GM12878 (cell line): ENCODE results near the gene IGSF6. TPM values are rescaled to one million over a fixed set of nuclear protein-coding genes. Genes with fewer than 3 reads are reported as not detected.

Source experiments
- ATAC-seq: fragments of 200-7000 bp; cut with Tn5 transposase; 3 replicates; pipeline ENCODE4 v1.9.1; 2020; ENCODE audit warnings: mild to moderate bottlenecking, moderate library complexity
- BruUV-seq: library from RNA; stranded (reverse); fragments of 400-500 nt; replicated peaks from 2 replicates; lab custom pipeline; 2021; lab: Mats Ljungman, UMichigan
- CTCF ChIA-PET: fragments of 300-600 bp; sonication (Branson Sonifier 250); formaldehyde crosslinking; extraction: SDS; loops from one replicate; lab custom pipeline; 2021; ENCODE audit warnings: inconsistent platforms; lab: Yijun Ruan, JAX
- POLR2A ChIA-PET: fragments of 350-600 bp; formaldehyde crosslinking; extraction: SDS; loops from one replicate; lab custom pipeline; 2021; ENCODE audit warnings: inconsistent platforms; lab: Charles Lee
- RAD21 ChIA-PET: fragments of 300-600 bp; sonication (Branson Sonifier 250); formaldehyde crosslinking; loops from one replicate; lab custom pipeline; 2023; ENCODE audit warnings: antibody characterized with exemption; ENCODE audit not compliant: unreplicated experiment; lab: Charles Lee
- SMC1A ChIA-PET: fragments of 300-600 bp; sonication (Branson Sonifier 250); formaldehyde crosslinking; loops from one replicate; lab custom pipeline; 2023; ENCODE audit not compliant: unreplicated experiment, uncharacterized antibody; lab: Charles Lee
- DNase-seq: peaks from one replicate; pipeline ENCODE4 v3.0.0-alpha.2; 2011; ENCODE audit warnings: low read depth, low spot score
- FAIRE-seq: peaks from 3 replicates; lab custom pipeline; 2011; peaks lifted over from hg19 to GRCh38; lab: Jason Lieb, UNC
- H2AFZ ChIP-seq: 2 replicates; pipeline ENCODE4 v1.6.0; 2011; ENCODE audit warnings: low read depth, low read length, control low read depth; ENCODE audit not compliant: control insufficient read depth
- H3K27ac ChIP-seq: 2 replicates; pipeline ENCODE4 v1.5.1; 2011; ENCODE audit warnings: control low read depth; ENCODE audit not compliant: control insufficient read depth, insufficient read depth
- H3K27me3 ChIP-seq, 2 experiments: replicated peaks in 1 of 2; 2 replicates each; pipeline versions ENCODE4 v1.6.0 to v1.6.1; 2011; ENCODE audit warnings: low read length in 1 of 2; ENCODE audit not compliant: control insufficient read depth in 2 of 2, insufficient read depth in 2 of 2
- H3K36me3 ChIP-seq, 2 experiments: 2 replicates each; pipeline ENCODE4 v1.5.1; 2011; ENCODE audit warnings: low read length in 1 of 2; ENCODE audit not compliant: control insufficient read depth in 2 of 2, insufficient read depth in 2 of 2
- H3K4me1 ChIP-seq: 2 replicates; pipeline ENCODE4 v1.6.1; 2011; ENCODE audit warnings: mild to moderate bottlenecking, low read length, moderate library complexity, mixed read lengths; ENCODE audit not compliant: control insufficient read depth, insufficient read depth
- H3K4me2 ChIP-seq: 2 replicates; pipeline ENCODE4 v1.6.0; 2011; ENCODE audit warnings: control low read depth; ENCODE audit not compliant: control insufficient read depth, insufficient read depth
- H3K4me3 ChIP-seq: fragments of 200-600 bp; sonication (generic); 2 replicates; pipeline ENCODE4 v1.5.1; 2016
- H3K79me2 ChIP-seq: 2 replicates; pipeline ENCODE4 v1.6.0; 2011; ENCODE audit warnings: low read length; ENCODE audit not compliant: control insufficient read depth, insufficient read depth
- H3K9ac ChIP-seq: 2 replicates; pipeline ENCODE4 v1.8.0; 2011; ENCODE audit warnings: low read length, control low read depth, mixed read lengths; ENCODE audit not compliant: control insufficient read depth, insufficient read depth
- H3K9me3 ChIP-seq: replicated peaks from 3 replicates; pipeline ENCODE4 v1.5.1; 2011; ENCODE audit warnings: mild to moderate bottlenecking, low read length; ENCODE audit not compliant: control insufficient read depth, insufficient read depth
- H4K20me1 ChIP-seq: 2 replicates; pipeline ENCODE4 v1.6.0; 2011; ENCODE audit not compliant: control insufficient read depth, insufficient read depth
- ASH2L ChIP-seq: fragments of 300-600, 200-600 bp; sonication (generic); IDR thresholded peaks from 2 replicates; pipeline ENCODE4 v1.6.1; 2017; ENCODE audit warnings: low read depth, mild to moderate bottlenecking, borderline replicate concordance
- BMI1 ChIP-seq: fragments of 450-650 bp; IDR thresholded peaks from 2 replicates; pipeline ENCODE4 v1.6.1; 2016; ENCODE audit warnings: mild to moderate bottlenecking, moderate library complexity, borderline replicate concordance
- CEBPB ChIP-seq, 2 experiments: fragments of 150-350 bp in 1 of 2; IDR thresholded peaks; 2 replicates each; pipeline ENCODE4 v1.6.1; 2012 to 2014; ENCODE audit warnings: low read depth in 2 of 2, low read length in 2 of 2, borderline replicate concordance in 1 of 2, inconsistent platforms in 1 of 2
- CHD1 ChIP-seq: IDR thresholded peaks from 2 replicates; pipeline ENCODE4 v1.6.1; 2012; ENCODE audit warnings: low read depth, low read length, improper control_type of control experiment
- CREB1 ChIP-seq: IDR thresholded peaks from 2 replicates; pipeline ENCODE4 v1.6.1; 2012; ENCODE audit warnings: low read depth, mild to moderate bottlenecking, inconsistent platforms
- CREM ChIP-seq: IDR thresholded peaks from 2 replicates; pipeline ENCODE4 v1.6.1; 2014; ENCODE audit warnings: antibody characterized with exemption, low read depth
- DPF2 ChIP-seq: fragments of 450-650 bp; IDR thresholded peaks from 2 replicates; pipeline ENCODE4 v1.6.1; 2017; ENCODE audit warnings: mild to moderate bottlenecking
- MEF2A ChIP-seq: IDR thresholded peaks from 2 replicates; pipeline ENCODE4 v1.6.1; 2011; ENCODE audit warnings: low read depth, mild to moderate bottlenecking, low read length, moderate library complexity; ENCODE audit not compliant: insufficient read depth
- MYC ChIP-seq: IDR thresholded peaks from 2 replicates; pipeline ENCODE4 v1.6.1; 2011; ENCODE audit warnings: mild to moderate bottlenecking, low read length, moderate library complexity, inconsistent platforms; ENCODE audit not compliant: insufficient read depth, insufficient replicate concordance, insufficient read length, severe bottlenecking
- NFIC ChIP-seq: IDR thresholded peaks from 2 replicates; pipeline ENCODE4 v1.6.1; 2012; ENCODE audit warnings: low read depth, mild to moderate bottlenecking, inconsistent platforms, low read length, moderate library complexity
- POLR2A ChIP-seq: IDR thresholded peaks from 2 replicates; pipeline ENCODE4 v1.6.1; 2011; ENCODE audit warnings: low read depth, mild to moderate bottlenecking, low read length
- STAT3 ChIP-seq: IDR thresholded peaks from 2 replicates; pipeline ENCODE4 v1.6.1; 2011; ENCODE audit warnings: low read depth, low read length, improper control_type of control experiment
- WGBS: methylation state at CpG from one replicate; pipeline ENCODE4 v1.1.6; 2016; ENCODE audit warnings: low lambda C conversion rate; ENCODE audit not compliant: insufficient replicate concordance, insufficient coverage; ENCODE audit errors: missing lambda C conversion rate; 5-methylcytosine and 5-hydroxymethylcytosine counted together
- in situ Hi-C: fragments of 300-500 bp; cut with MboI; formaldehyde crosslinking; loops from 9 replicates; pipeline ENCODE4 v1.14.3; 2018; ENCODE audit warnings: mixed read lengths
- intact Hi-C: fragments of 100-400 bp; cut with micrococcal nuclease; formaldehyde crosslinking; loops from one replicate; pipeline ENCODE4 v1.14.2; 2022; ENCODE audit not compliant: unreplicated experiment
- polyA plus RNA-seq, 11 experiments: library from polyadenylated mRNA; depleted of rRNA in 4 of 11; unstranded in 6 of 11; stranded (reverse) in 5 of 11; fragments of >200 nt; fragmentation: Nextera tagmentation in 4 of 11; fragmentation: Illumina TruSeq in 1 of 11; extraction: Ambion mirVana in 4 of 11; extraction: Trizol in 1 of 11; gene quantifications; 1 replicate in 1 of 11; 2 replicates in 10 of 11; pipeline versions ENCODE4 v1.2.1 to v1.2.3, GENCODE V29; 2011 to 2016; ENCODE audit warnings: inconsistent platforms in 2 of 11, missing spikeins in 2 of 11, low read depth in 1 of 11
- total RNA-seq, 4 experiments: library from RNA; depleted of rRNA in 3 of 4; stranded (reverse); fragments of >200 nt in 3 of 4; fragmentation: Illumina TruSeq in 1 of 4; extraction: Trizol in 1 of 4; gene quantifications; 2 replicates each; pipeline versions ENCODE4 v1.2.1 to v1.2.3, GENCODE V29; 2013 to 2021
- TF ChIP-seq, protein P1 (sequence below): IDR thresholded peaks from 2 replicates; pipeline ENCODE4 v1.6.1; 2011; ENCODE audit warnings: low read depth, mild to moderate bottlenecking, low read length, moderate library complexity, borderline replicate concordance; ENCODE audit errors: extremely low read depth
- TF ChIP-seq, protein P2 (sequence below): fragments of 450-650 bp; IDR thresholded peaks from 2 replicates; pipeline ENCODE4 v1.6.1; 2017; ENCODE audit warnings: mild to moderate bottlenecking, low read depth, inconsistent platforms; ENCODE audit not compliant: poor library complexity, severe bottlenecking
- TF ChIP-seq, protein P3 (sequence below): IDR thresholded peaks from 2 replicates; pipeline ENCODE4 v1.6.1; 2011; ENCODE audit warnings: borderline replicate concordance, low read depth, mild to moderate bottlenecking, moderate library complexity, low read length; ENCODE audit not compliant: insufficient read depth, poor library complexity, severe bottlenecking

IGSF6 gene
- total and polyA plus RNA-seq, 10 of the 15 experiments (the other 5 are each of a cell fraction or from before 2014, with no cell fraction given), result 0.32 to 1.2 (median 0.72) TPM

DNA sequence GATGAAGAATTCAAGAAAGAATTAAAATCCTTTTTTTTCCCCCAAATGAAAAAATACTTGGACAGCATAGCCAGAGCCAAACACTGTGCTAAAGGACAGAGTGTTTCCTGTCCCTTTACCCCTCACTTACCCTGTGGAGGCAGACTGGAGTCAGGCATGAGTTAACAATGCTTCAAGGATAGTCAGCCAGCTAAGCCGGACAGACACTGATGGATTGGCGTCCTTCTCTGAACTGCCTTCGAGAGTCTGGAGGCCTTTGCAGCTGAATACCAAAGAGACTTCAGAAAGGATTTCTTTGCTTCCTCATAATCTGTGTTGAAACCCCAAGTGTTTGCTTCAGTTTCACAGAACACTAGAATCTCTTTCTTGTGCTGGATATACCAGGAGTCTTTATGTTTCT, 48.5 kb downstream of the IGSF6 start:
- H3K9ac ChIP-seq, result no peak overlapping the region
- peak overlapping the region; percentile 51; the same call in 1 of the 2 replicates for H3K4me2 ChIP-seq
- no peaks in the 10 kb centered on the region for H3K9me3 ChIP-seq
- no peak overlapping the region for H2AFZ ChIP-seq
- DNase-seq, result no peak
- no peaks in the 10 kb centered on the region for H3K27me3 ChIP-seq
- ATAC-seq, result no peak
- ChIA-PET CTCF (interaction anchor here (0.9 to 5.2 kb wide), 12 partner anchors 9 to 104 kb away, joined by 3 to 32 read pairs (median 4); no protein-coding TSS in a partner anchor), POLR2A (interaction anchor here (1.5 to 1.8 kb wide), 2 partner anchors 34 to 36 kb away, joined by 4 read pairs; no protein-coding TSS in a partner anchor), SMC1A (interaction anchor here (0.7 to 3.2 kb wide), 11 partner anchors 9 to 102 kb away, joined by 3 to 20 read pairs (median 4); no protein-coding TSS in a partner anchor), RAD21 (interaction anchor here (1.8 to 4.1 kb wide), 2 partner anchors 14 to 36 kb away, joined by 4 to 27 read pairs; no protein-coding TSS in a partner anchor)
- TF ChIP-seq STAT3, result no peak
- TF ChIP-seq BMI1, result no peak
- no peak for TF ChIP-seq CREB1
- TF ChIP-seq, protein P1, sequence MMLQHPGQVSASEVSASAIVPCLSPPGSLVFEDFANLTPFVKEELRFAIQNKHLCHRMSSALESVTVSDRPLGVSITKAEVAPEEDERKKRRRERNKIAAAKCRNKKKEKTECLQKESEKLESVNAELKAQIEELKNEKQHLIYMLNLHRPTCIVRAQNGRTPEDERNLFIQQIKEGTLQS, result no peak
- TF ChIP-seq, protein P2, sequence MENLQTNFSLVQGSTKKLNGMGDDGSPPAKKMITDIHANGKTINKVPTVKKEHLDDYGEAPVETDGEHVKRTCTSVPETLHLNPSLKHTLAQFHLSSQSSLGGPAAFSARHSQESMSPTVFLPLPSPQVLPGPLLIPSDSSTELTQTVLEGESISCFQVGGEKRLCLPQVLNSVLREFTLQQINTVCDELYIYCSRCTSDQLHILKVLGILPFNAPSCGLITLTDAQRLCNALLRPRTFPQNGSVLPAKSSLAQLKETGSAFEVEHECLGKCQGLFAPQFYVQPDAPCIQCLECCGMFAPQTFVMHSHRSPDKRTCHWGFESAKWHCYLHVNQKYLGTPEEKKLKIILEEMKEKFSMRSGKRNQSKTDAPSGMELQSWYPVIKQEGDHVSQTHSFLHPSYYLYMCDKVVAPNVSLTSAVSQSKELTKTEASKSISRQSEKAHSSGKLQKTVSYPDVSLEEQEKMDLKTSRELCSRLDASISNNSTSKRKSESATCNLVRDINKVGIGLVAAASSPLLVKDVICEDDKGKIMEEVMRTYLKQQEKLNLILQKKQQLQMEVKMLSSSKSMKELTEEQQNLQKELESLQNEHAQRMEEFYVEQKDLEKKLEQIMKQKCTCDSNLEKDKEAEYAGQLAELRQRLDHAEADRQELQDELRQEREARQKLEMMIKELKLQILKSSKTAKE, result no peak
- TF ChIP-seq NFIC, result no peak
- TF ChIP-seq ASH2L, result no peak
- no peak for TF ChIP-seq MEF2A
- no peak for TF ChIP-seq CEBPB (IDR thresholded peaks at IDR 0.05; ENCODE audit: borderline replicate concordance in 1 of 2, low read depth in 2 of 2, low read length in 2 of 2)
- TF ChIP-seq CHD1, result no peak
- TF ChIP-seq MYC, result no peak
- TF ChIP-seq, protein P3, sequence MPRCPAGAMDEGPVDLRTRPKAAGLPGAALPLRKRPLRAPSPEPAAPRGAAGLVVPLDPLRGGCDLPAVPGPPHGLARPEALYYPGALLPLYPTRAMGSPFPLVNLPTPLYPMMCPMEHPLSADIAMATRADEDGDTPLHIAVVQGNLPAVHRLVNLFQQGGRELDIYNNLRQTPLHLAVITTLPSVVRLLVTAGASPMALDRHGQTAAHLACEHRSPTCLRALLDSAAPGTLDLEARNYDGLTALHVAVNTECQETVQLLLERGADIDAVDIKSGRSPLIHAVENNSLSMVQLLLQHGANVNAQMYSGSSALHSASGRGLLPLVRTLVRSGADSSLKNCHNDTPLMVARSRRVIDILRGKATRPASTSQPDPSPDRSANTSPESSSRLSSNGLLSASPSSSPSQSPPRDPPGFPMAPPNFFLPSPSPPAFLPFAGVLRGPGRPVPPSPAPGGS, result no peak
- TF ChIP-seq CREM, result no peak
- TF ChIP-seq POLR2A, result no peak
- no peak for TF ChIP-seq DPF2
- H3K4me3 ChIP-seq, result no peak overlapping the region
- peaks cover 33% of the 10 kb centered on the region for H3K79me2 ChIP-seq
- FAIRE-seq, result no peak
- 89% methylated on average over 3 of the region's 3 CpGs for whole genome bisulfite sequencing
- peaks cover 13% of the 10 kb centered on the region for H3K4me1 ChIP-seq
- in situ Hi-C loops (no loop called here), intact Hi-C loops (no loop called here)
- no peak overlapping the region for H3K27ac ChIP-seq
- H4K20me1 ChIP-seq, result peaks cover under 1% of the 10 kb centered on the region; the same call in 1 of the 2 replicates
- no peaks in the 10 kb centered on the region for H3K36me3 ChIP-seq
- no TSS peak for BruUV-seq
